ENCODE results near the gene PHF8. TPM values are rescaled to one million over a fixed set of nuclear protein-coding genes. Genes with fewer than 3 reads are reported as not detected.

PHF8 gene
- polyA plus RNA-seq, 2 of the 4 experiments (the other 2 are of a cell fraction), result 7.6 to 11.7 TPM

- no peak for TF ChIP-seq RARB (CRISPR knock-in tag; IDR thresholded peaks at IDR 0.05)
- TF ChIP-seq HOXB5 (CRISPR knock-in tag; IDR thresholded peaks at IDR 0.05), result no peak
- TF ChIP-seq SMC3 (IDR thresholded peaks at IDR 0.05), result no peak
- no peak for TF ChIP-seq CBX2 (IDR thresholded peaks at IDR 0.05; ENCODE audit: borderline replicate concordance, low read depth)
- no peak for TF ChIP-seq GATA3 (IDR thresholded peaks at IDR 0.05; ENCODE audit: borderline replicate concordance)
- no peak for TF ChIP-seq PHF8 (IDR thresholded peaks at IDR 0.05; ENCODE audit: borderline replicate concordance, low read depth)
- TF ChIP-seq TFCP2L1 (CRISPR knock-in tag; IDR thresholded peaks at IDR 0.05), result no peak
- no peak for TF ChIP-seq EP300 (IDR thresholded peaks at IDR 0.05)
- no peak for TF ChIP-seq HOXB13 (CRISPR knock-in tag; IDR thresholded peaks at IDR 0.05; ENCODE audit: low read depth)
- TF ChIP-seq, protein P1, sequence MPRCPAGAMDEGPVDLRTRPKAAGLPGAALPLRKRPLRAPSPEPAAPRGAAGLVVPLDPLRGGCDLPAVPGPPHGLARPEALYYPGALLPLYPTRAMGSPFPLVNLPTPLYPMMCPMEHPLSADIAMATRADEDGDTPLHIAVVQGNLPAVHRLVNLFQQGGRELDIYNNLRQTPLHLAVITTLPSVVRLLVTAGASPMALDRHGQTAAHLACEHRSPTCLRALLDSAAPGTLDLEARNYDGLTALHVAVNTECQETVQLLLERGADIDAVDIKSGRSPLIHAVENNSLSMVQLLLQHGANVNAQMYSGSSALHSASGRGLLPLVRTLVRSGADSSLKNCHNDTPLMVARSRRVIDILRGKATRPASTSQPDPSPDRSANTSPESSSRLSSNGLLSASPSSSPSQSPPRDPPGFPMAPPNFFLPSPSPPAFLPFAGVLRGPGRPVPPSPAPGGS (IDR thresholded peaks at IDR 0.05), result no peak
- no peak for TF ChIP-seq HOXA7 (CRISPR knock-in tag; IDR thresholded peaks at IDR 0.05)
- no peak for TF ChIP-seq RNF2 (IDR thresholded peaks at IDR 0.05; ENCODE audit: borderline replicate concordance, low read depth)
- TF ChIP-seq NR3C1 (IDR thresholded peaks at IDR 0.05), result no peak
- no peaks in the 10 kb centered on the region for H3K9me3 ChIP-seq
- DNase-seq (ENCODE audit: low read depth in 1 of 2, low spot score in 1 of 2) (no peak), ATAC-seq (no peak), FAIRE-seq (no peak)
- POLR2A ChIA-PET, result no interaction called here
- no peaks in the 10 kb centered on the region for H3K4me1 ChIP-seq
- 86% methylated on average over 3 of the region's 3 CpGs for WGBS (ENCODE audit: missing lambda C conversion rate)
- no peak overlapping the region for H3K4me3 ChIP-seq
- CTCF ChIA-PET, result no interaction called here
- H3K27ac ChIP-seq, result no peak overlapping the region
- no peak overlapping the region for H3K4me2 ChIP-seq
Measured at GRCh38 chrX:54064564-54064963, 20.3 kb upstream of the PHF8 start.

DNA sequence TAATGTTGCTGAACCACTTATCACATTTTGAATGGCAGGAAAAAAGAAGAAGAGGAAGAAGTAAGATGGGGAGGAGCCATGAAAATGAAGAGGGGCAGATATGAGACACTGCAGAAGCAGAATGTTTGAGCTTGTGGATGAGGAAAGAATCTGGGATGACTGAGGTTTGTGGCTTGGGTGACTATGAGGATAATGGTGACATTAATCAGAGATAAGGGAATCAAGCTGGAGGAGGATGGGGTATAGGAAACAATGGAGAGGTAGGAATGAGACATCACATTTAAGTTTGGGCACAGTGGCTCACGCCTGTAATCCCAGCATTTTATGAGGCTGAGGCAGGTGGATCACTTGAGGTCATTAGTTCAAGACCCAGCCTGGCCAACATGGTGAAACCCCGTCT lies 19.1 kb upstream of the PHF8 start:
- WGBS (ENCODE audit: missing lambda C conversion rate), result 70% methylated on average over 2 of the region's 2 CpGs
- FAIRE-seq (no peak), DNase-seq (ENCODE audit: low read depth in 1 of 2, low spot score in 1 of 2) (no peak), ATAC-seq (no peak)
- Histone ChIP-seq H3K4me1 (no peaks in the 10 kb centered on the region), H3K4me3 (no peak overlapping the region), H3K9me3 (no peaks in the 10 kb centered on the region), H3K27ac (no peak overlapping the region), H3K4me2 (no peak overlapping the region)
- CTCF ChIA-PET, result no interaction called here
- POLR2A ChIA-PET, result no interaction called here
- TF ChIP-seq, protein P2, sequence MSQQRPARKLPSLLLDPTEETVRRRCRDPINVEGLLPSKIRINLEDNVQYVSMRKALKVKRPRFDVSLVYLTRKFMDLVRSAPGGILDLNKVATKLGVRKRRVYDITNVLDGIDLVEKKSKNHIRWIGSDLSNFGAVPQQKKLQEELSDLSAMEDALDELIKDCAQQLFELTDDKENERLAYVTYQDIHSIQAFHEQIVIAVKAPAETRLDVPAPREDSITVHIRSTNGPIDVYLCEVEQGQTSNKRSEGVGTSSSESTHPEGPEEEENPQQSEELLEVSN (IDR thresholded peaks at IDR 0.05; ENCODE audit: borderline replicate concordance, low read depth), result no peak
- no peak for TF ChIP-seq GATA3 (IDR thresholded peaks at IDR 0.05; ENCODE audit: borderline replicate concordance)
- no peak for TF ChIP-seq EHMT2 (IDR thresholded peaks at IDR 0.05; ENCODE audit: low read depth)
- no peak for TF ChIP-seq RAD21 (conservative IDR thresholded peaks at IDR 0.05 in 1 of 2, IDR thresholded peaks at IDR 0.05 in 1 of 2)
- TF ChIP-seq RNF2 (IDR thresholded peaks at IDR 0.05; ENCODE audit: borderline replicate concordance, low read depth), result no peak
- no peak for TF ChIP-seq ESRRA (IDR thresholded peaks at IDR 0.05; ENCODE audit: borderline replicate concordance, low read length)
- TF ChIP-seq RARB (CRISPR knock-in tag; IDR thresholded peaks at IDR 0.05), result no peak
- TF ChIP-seq EP300 (IDR thresholded peaks at IDR 0.05), result no peak
- no peak for TF ChIP-seq HOXB13 (CRISPR knock-in tag; IDR thresholded peaks at IDR 0.05; ENCODE audit: low read depth)
- no peak for TF ChIP-seq JUN (IDR thresholded peaks at IDR 0.05)
- no peak for TF ChIP-seq TP53 (CRISPR knock-in tag; IDR thresholded peaks at IDR 0.05)
- no peak for TF ChIP-seq ZC3H11A (IDR thresholded peaks at IDR 0.05)
- TF ChIP-seq CBX2 (IDR thresholded peaks at IDR 0.05; ENCODE audit: borderline replicate concordance, low read depth), result no peak
- TF ChIP-seq PHF8 (IDR thresholded peaks at IDR 0.05; ENCODE audit: borderline replicate concordance, low read depth), result no peak
- TF ChIP-seq KDM5A (IDR thresholded peaks at IDR 0.05), result no peak
- no peak for TF ChIP-seq ZFP36 (IDR thresholded peaks at IDR 0.05; ENCODE audit: borderline replicate concordance, partially characterized antibody)
- no peak for TF ChIP-seq KDM1A (IDR thresholded peaks at IDR 0.05; ENCODE audit: low read depth)
- TF ChIP-seq TFCP2L1 (CRISPR knock-in tag; IDR thresholded peaks at IDR 0.05), result no peak
- TF ChIP-seq POLR2AphosphoS2 (conservative IDR thresholded peaks at IDR 0.05; ENCODE audit: low read length), result no peak
- TF ChIP-seq, protein P1 (IDR thresholded peaks at IDR 0.05), result no peak

Measured in A549 (cell line).